HepG2 (cell line): ENCODE data around the gene GTF2E1. TPM values are rescaled to one million over a fixed set of nuclear protein-coding genes. Genes with fewer than 3 reads are reported as not detected.

Source experiments
- ATAC-seq: fragments of 200-7000 bp; cut with Tn5 transposase; 3 replicates; pipeline ENCODE4 v1.9.1; 2020; ENCODE audit warnings: mild to moderate bottlenecking, moderate library complexity
- BruUV-seq: library from RNA; stranded (reverse); fragments of 400-500 nt; replicated peaks from 2 replicates; lab custom pipeline; 2021; lab: Mats Ljungman, UMichigan
- CTCF ChIA-PET: fragments of 300-600 bp; formaldehyde crosslinking; extraction: SDS; loops from one replicate; lab custom pipeline; 2021; ENCODE audit warnings: low total read pairs, inconsistent platforms, low intra/inter-chr PET ratio; lab: Yijun Ruan, JAX
- POLR2A ChIA-PET: fragments of 350-600 bp; sonication (Branson Sonifier 250); formaldehyde crosslinking; loops from one replicate; lab custom pipeline; 2020; ENCODE audit warnings: antibody characterized with exemption, inconsistent platforms; lab: Yijun Ruan, JAX
- DNase-seq: peaks from one replicate; pipeline ENCODE4 v3.0.0-alpha.2; 2015; ENCODE audit warnings: low spot score
- FAIRE-seq: peaks from 3 replicates; lab custom pipeline; 2011; peaks lifted over from hg19 to GRCh38; lab: Jason Lieb, UNC
- H2AFZ ChIP-seq: one replicate; pipeline ENCODE4 v1.6.1; 2011; ENCODE audit warnings: low read length, inconsistent platforms
- H3K27ac ChIP-seq: fragments of 300-600 bp; 3 replicates; pipeline ENCODE4 v1.8.0; 2011; ENCODE audit warnings: mixed run types, mild to moderate bottlenecking, mixed read lengths, low read length, inconsistent platforms; ENCODE audit not compliant: insufficient read depth; ENCODE audit errors: extremely low read length
- H3K27me3 ChIP-seq, 2 experiments: fragments of 200-600 bp in 1 of 2; 2 replicates in 1 of 2; 3 replicates in 1 of 2; pipeline versions ENCODE4 v1.6.0 to v1.8.0; 2011; ENCODE audit warnings: low read length in 2 of 2, mild to moderate bottlenecking in 2 of 2, moderate library complexity in 2 of 2, inconsistent platforms in 1 of 2; ENCODE audit not compliant: insufficient read depth in 2 of 2, control insufficient read depth in 1 of 2
- H3K36me3 ChIP-seq, 2 experiments: fragments of 200-600 bp in 1 of 2; replicated peaks in 1 of 2; 2 replicates in 1 of 2; 3 replicates in 1 of 2; pipeline versions ENCODE4 v1.5.1 to v1.8.0; 2011; ENCODE audit warnings: low read length in 2 of 2, inconsistent platforms in 1 of 2; ENCODE audit not compliant: insufficient read depth in 2 of 2, control insufficient read depth in 1 of 2
- H3K4me1 ChIP-seq: 2 replicates; pipeline ENCODE4 v1.5.1; 2012; ENCODE audit warnings: low read length, inconsistent platforms; ENCODE audit not compliant: insufficient read depth
- H3K4me2 ChIP-seq: 2 replicates; pipeline ENCODE4 v1.6.0; 2011; ENCODE audit warnings: low read depth, low read length, inconsistent platforms
- H3K4me3 ChIP-seq, 3 experiments: fragments of 200-600 bp in 1 of 3; sonication (generic), shearing (Covaris generic) in 1 of 3; replicated peaks in 1 of 3; 2 replicates each; pipeline ENCODE4 v1.5.1; 2011 to 2016; ENCODE audit warnings: low read length in 3 of 3, inconsistent platforms in 2 of 3, low read depth in 2 of 3, mild to moderate bottlenecking in 2 of 3, control low read depth in 1 of 3, mixed read lengths in 1 of 3; ENCODE audit not compliant: insufficient read depth in 1 of 3
- H3K79me2 ChIP-seq: one replicate; pipeline ENCODE4 v1.6.1; 2011; ENCODE audit warnings: low read length, inconsistent platforms; ENCODE audit not compliant: insufficient read depth
- H3K9ac ChIP-seq: 2 replicates; pipeline ENCODE4 v1.6.0; 2011; ENCODE audit warnings: mild to moderate bottlenecking, low read depth, low read length, inconsistent platforms; ENCODE audit not compliant: insufficient read depth
- H3K9me3 ChIP-seq: 2 replicates; pipeline ENCODE4 v1.5.1; 2012; ENCODE audit warnings: mild to moderate bottlenecking, low read length
- H4K20me1 ChIP-seq: 2 replicates; pipeline ENCODE4 v1.6.0; 2011; ENCODE audit warnings: inconsistent platforms, mild to moderate bottlenecking, low read length, moderate library complexity; ENCODE audit not compliant: insufficient read depth
- HDAC2 ChIP-seq: sonication (generic); formaldehyde crosslinking; IDR thresholded peaks from 2 replicates; pipeline ENCODE4 v1.4.0; 2020; ENCODE audit warnings: missing genetic modification reagents
- MYC ChIP-seq: sonication (generic); formaldehyde crosslinking; IDR thresholded peaks from 2 replicates; pipeline ENCODE4 v1.9.0; 2021; ENCODE audit warnings: missing genetic modification reagents, borderline replicate concordance
- RORA ChIP-seq: sonication (generic); formaldehyde crosslinking; IDR thresholded peaks from 2 replicates; pipeline ENCODE4 v1.5.0; 2020; ENCODE audit warnings: mild to moderate bottlenecking, missing genetic modification reagents, moderate library complexity
- ZEB1 ChIP-seq: IDR thresholded peaks from 2 replicates; pipeline ENCODE4 v1.6.1; 2012; ENCODE audit warnings: mild to moderate bottlenecking, low read depth, inconsistent platforms; ENCODE audit not compliant: insufficient replicate concordance
- ZKSCAN1 ChIP-seq: fragments of 150-350 bp; IDR thresholded peaks from 2 replicates; pipeline ENCODE4 v1.6.1; 2014; ENCODE audit warnings: low read length
- ZNF451 ChIP-seq: sonication (generic); formaldehyde crosslinking; IDR thresholded peaks from 2 replicates; pipeline ENCODE4 v1.5.0; 2020; ENCODE audit warnings: mild to moderate bottlenecking, missing genetic modification reagents
- ZNF567 ChIP-seq: sonication (generic); formaldehyde crosslinking; IDR thresholded peaks from 2 replicates; pipeline ENCODE4 v1.8.1; 2023; ENCODE audit warnings: mild to moderate bottlenecking, missing genetic modification reagents, borderline replicate concordance
- ZNF720 ChIP-seq: sonication (generic); formaldehyde crosslinking; IDR thresholded peaks from 2 replicates; pipeline ENCODE4 v1.4.0; 2020; ENCODE audit warnings: missing genetic modification reagents
- ZNF772 ChIP-seq: sonication (generic); formaldehyde crosslinking; IDR thresholded peaks from 2 replicates; pipeline ENCODE4 v1.5.0; 2020; ENCODE audit warnings: mild to moderate bottlenecking, missing genetic modification reagents
- WGBS: methylation state at CpG from one replicate; pipeline ENCODE4 v1.1.6; 2017; ENCODE audit warnings: low lambda C conversion rate; 5-methylcytosine and 5-hydroxymethylcytosine counted together
- in situ Hi-C: cut with HindIII; loops from 2 replicates; pipeline ENCODE4 v1.10.0; 2017; ENCODE audit warnings: low pct_unique_long_range_greater_than_20kb; ENCODE audit not compliant: extremely low pct_ligation_motif_present
- intact Hi-C: fragments of 100-400 bp; cut with micrococcal nuclease; formaldehyde crosslinking; loops from one replicate; pipeline ENCODE4 v1.10.0; 2022; ENCODE audit not compliant: unreplicated experiment
- polyA plus RNA-seq, 8 experiments: library from polyadenylated mRNA; depleted of rRNA in 3 of 8; stranded (reverse) in 7 of 8; unstranded in 1 of 8; fragments of >200 nt; fragmentation: Illumina TruSeq in 4 of 8; extraction: Trizol in 4 of 8; gene quantifications; 2 replicates each; pipeline versions ENCODE4 v1.2.1 to v1.2.3, GENCODE V29; 2011 to 2016; ENCODE audit warnings: low read depth in 4 of 8, missing spikeins in 1 of 8, mixed read lengths in 1 of 8; ENCODE audit not compliant: insufficient read depth in 1 of 8
- total RNA-seq, 5 experiments: library from RNA; depleted of rRNA; stranded (reverse); fragments of >200 nt; fragmentation: Illumina TruSeq; extraction: Trizol; gene quantifications; 2 replicates each; pipeline ENCODE4 v1.2.3, GENCODE V29; 2016; ENCODE audit warnings: low read depth in 1 of 5
- TF ChIP-seq, protein P1 (sequence below): sonication (generic); formaldehyde crosslinking; IDR thresholded peaks from 2 replicates; pipeline ENCODE4 v1.4.0; 2020; ENCODE audit warnings: low read depth, missing genetic modification reagents
- TF ChIP-seq, protein P2 (sequence below): sonication (generic); formaldehyde crosslinking; IDR thresholded peaks from 2 replicates; pipeline ENCODE4 v1.5.1; 2020; ENCODE audit warnings: mild to moderate bottlenecking, missing genetic modification reagents, borderline replicate concordance
- TF ChIP-seq, protein P3 (sequence below): sonication (generic); formaldehyde crosslinking; IDR thresholded peaks from 2 replicates; pipeline ENCODE4 v1.4.0; 2020; ENCODE audit warnings: mild to moderate bottlenecking, low read depth, missing genetic modification reagents

Gene GTF2E1
- total and polyA plus RNA-seq, 2 of the 13 experiments (the other 11 are each of a cell fraction or from before 2014, with no cell fraction given), result 7.7 to 21.5 TPM

DNA sequence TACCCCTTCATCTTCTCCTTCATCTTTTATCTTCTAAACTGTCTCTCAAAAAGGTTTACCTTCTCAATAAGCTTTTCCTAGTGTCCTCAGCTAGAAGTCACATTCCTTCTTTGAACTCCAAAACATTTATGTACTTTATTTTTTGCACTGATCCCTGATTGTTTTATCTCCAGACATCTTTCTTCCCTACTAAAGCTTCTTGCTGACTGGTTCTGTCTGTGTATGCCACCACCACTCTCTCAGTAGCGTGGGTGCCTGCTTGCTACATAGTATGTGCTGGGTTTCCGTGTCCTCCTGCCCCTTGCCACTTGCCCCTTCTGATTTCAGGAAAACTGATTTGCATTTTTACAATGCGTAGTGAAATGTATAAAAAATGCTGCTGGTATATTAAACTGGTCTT is 24.0 kb downstream of the GTF2E1 start:
- WGBS, result 96% methylated on average over 3 of the region's 3 CpGs
- BruUV-seq, result no TSS peak
- no peaks in the 10 kb centered on the region for H4K20me1 ChIP-seq
- peaks cover 0 to 10% of the 10 kb centered on the region in 2 experiments; a peak in 2 of 5 replicates for H3K36me3 ChIP-seq
- no peak overlapping the region for H2AFZ ChIP-seq
- ChIA-PET POLR2A (interaction anchor here (1.5 kb wide), 2 partner anchors 144 to 171 kb away, joined by 3 to 5 read pairs; partner anchors contain the start of gene NDUFB4), CTCF (no interaction called here)
- no peak overlapping the region for H3K27ac ChIP-seq
- peaks cover 19% of the 10 kb centered on the region for H3K79me2 ChIP-seq
- FAIRE-seq (no peak), ATAC-seq (no peak), DNase-seq (no peak)
- intact Hi-C loops (no loop called here), in situ Hi-C loops (no loop called here)
- H3K4me3 ChIP-seq, result no peak overlapping the region
- H3K4me1 ChIP-seq, result peaks cover 20% of the 10 kb centered on the region
- H3K4me2 ChIP-seq, result no peak overlapping the region
- no peaks in the 10 kb centered on the region for H3K9me3 ChIP-seq
- no peak overlapping the region for H3K9ac ChIP-seq
- no peaks in the 10 kb centered on the region for H3K27me3 ChIP-seq
- no peak for TF ChIP-seq ZNF772 (CRISPR knock-in tag)
- TF ChIP-seq ZKSCAN1, result no peak
- no peak for TF ChIP-seq ZNF451 (CRISPR knock-in tag)
- no peak for TF ChIP-seq HDAC2 (CRISPR knock-in tag)
- TF ChIP-seq, protein P1, sequence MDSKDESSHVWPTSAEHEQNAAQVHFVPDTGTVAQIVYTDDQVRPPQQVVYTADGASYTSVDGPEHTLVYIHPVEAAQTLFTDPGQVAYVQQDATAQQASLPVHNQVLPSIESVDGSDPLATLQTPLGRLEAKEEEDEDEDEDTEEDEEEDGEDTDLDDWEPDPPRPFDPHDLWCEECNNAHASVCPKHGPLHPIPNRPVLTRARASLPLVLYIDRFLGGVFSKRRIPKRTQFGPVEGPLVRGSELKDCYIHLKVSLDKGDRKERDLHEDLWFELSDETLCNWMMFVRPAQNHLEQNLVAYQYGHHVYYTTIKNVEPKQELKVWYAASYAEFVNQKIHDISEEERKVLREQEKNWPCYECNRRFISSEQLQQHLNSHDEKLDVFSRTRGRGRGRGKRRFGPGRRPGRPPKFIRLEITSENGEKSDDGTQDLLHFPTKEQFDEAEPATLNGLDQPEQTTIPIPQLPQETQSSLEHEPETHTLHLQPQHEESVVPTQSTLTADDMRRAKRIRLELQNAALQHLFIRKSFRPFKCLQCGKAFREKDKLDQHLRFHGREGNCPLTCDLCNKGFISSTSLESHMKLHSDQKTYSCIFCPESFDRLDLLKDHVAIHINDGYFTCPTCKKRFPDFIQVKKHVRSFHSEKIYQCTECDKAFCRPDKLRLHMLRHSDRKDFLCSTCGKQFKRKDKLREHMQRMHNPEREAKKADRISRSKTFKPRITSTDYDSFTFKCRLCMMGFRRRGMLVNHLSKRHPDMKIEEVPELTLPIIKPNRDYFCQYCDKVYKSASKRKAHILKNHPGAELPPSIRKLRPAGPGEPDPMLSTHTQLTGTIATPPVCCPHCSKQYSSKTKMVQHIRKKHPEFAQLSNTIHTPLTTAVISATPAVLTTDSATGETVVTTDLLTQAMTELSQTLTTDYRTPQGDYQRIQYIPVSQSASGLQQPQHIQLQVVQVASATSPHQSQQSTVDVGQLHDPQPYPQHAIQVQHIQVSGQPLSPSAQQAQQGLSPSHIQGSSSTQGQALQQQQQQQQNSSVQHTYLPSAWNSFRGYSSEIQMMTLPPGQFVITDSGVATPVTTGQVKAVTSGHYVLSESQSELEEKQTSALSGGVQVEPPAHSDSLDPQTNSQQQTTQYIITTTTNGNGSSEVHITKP (CRISPR knock-in tag), result no peak
- no peak for TF ChIP-seq ZNF567 (CRISPR knock-in tag)
- TF ChIP-seq ZNF720 (CRISPR knock-in tag), result no peak
- TF ChIP-seq MYC (CRISPR knock-in tag), result no peak
- no peak for TF ChIP-seq RORA
- TF ChIP-seq, protein P2, sequence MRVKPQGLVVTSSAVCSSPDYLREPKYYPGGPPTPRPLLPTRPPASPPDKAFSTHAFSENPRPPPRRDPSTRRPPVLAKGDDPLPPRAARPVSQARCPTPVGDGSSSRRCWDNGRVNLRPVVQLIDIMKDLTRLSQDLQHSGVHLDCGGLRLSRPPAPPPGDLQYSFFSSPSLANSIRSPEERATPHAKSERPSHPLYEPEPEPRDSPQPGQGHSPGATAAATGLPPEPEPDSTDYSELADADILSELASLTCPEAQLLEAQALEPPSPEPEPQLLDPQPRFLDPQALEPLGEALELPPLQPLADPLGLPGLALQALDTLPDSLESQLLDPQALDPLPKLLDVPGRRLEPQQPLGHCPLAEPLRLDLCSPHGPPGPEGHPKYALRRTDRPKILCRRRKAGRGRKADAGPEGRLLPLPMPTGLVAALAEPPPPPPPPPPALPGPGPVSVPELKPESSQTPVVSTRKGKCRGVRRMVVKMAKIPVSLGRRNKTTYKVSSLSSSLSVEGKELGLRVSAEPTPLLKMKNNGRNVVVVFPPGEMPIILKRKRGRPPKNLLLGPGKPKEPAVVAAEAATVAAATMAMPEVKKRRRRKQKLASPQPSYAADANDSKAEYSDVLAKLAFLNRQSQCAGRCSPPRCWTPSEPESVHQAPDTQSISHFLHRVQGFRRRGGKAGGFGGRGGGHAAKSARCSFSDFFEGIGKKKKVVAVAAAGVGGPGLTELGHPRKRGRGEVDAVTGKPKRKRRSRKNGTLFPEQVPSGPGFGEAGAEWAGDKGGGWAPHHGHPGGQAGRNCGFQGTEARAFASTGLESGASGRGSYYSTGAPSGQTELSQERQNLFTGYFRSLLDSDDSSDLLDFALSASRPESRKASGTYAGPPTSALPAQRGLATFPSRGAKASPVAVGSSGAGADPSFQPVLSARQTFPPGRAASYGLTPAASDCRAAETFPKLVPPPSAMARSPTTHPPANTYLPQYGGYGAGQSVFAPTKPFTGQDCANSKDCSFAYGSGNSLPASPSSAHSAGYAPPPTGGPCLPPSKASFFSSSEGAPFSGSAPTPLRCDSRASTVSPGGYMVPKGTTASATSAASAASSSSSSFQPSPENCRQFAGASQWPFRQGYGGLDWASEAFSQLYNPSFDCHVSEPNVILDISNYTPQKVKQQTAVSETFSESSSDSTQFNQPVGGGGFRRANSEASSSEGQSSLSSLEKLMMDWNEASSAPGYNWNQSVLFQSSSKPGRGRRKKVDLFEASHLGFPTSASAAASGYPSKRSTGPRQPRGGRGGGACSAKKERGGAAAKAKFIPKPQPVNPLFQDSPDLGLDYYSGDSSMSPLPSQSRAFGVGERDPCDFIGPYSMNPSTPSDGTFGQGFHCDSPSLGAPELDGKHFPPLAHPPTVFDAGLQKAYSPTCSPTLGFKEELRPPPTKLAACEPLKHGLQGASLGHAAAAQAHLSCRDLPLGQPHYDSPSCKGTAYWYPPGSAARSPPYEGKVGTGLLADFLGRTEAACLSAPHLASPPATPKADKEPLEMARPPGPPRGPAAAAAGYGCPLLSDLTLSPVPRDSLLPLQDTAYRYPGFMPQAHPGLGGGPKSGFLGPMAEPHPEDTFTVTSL (CRISPR knock-in tag), result no peak
- TF ChIP-seq, protein P3, sequence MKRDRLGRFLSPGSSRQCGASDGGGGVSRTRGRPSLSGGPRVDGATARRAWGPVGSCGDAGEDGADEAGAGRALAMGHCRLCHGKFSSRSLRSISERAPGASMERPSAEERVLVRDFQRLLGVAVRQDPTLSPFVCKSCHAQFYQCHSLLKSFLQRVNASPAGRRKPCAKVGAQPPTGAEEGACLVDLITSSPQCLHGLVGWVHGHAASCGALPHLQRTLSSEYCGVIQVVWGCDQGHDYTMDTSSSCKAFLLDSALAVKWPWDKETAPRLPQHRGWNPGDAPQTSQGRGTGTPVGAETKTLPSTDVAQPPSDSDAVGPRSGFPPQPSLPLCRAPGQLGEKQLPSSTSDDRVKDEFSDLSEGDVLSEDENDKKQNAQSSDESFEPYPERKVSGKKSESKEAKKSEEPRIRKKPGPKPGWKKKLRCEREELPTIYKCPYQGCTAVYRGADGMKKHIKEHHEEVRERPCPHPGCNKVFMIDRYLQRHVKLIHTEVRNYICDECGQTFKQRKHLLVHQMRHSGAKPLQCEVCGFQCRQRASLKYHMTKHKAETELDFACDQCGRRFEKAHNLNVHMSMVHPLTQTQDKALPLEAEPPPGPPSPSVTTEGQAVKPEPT, result no peak
- no peak for TF ChIP-seq ZEB1
